GM19239 (cell line): Measurements from ENCODE around the gene TMTC3.
"Not testable (repeated sequence)": the region's sequence is repeated elsewhere in the genome, so short reads cannot be mapped to it uniquely, and the experiment has no call there.

Experiments used
- DNase-seq: peaks from one replicate; pipeline ENCODE4 v3.0.0; 2011; ENCODE audit warnings: low spot score; ENCODE audit not compliant: insufficient read length
- FAIRE-seq: peaks from 2 replicates; lab custom pipeline; 2011; peaks lifted over from hg19 to GRCh38; lab: Jason Lieb, UNC

TMTC3 gene

DNA sequence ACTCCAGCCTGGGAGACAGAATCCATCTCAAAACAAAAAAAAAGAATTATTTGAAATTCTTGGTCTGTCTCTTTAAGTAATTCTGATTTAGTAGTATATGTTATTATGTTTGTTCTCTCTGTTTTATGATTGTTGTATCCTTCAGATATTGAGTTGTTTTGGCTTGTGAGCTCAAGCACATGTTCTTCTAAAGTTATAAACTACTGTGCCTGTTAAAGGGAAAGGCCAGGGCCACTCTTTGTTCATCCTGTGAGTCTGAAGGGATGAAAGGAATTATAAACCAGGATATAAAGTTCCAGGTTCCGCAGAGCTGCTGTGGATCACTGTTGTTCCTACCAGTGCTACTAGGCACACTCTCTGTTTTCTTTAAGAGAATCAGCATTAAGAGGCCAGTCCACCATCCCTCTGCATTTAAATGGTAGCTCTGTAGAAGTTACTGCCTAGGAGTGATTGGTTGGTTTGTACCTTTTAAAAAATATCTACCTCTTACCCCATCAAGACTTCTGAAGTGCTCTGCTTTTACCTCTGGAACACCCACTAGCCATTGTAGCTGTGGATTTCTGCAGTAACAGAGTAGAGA is 14.1 kb downstream of the TMTC3 start:
- DNase-seq (no peak), FAIRE-seq (no peak)

DNA sequence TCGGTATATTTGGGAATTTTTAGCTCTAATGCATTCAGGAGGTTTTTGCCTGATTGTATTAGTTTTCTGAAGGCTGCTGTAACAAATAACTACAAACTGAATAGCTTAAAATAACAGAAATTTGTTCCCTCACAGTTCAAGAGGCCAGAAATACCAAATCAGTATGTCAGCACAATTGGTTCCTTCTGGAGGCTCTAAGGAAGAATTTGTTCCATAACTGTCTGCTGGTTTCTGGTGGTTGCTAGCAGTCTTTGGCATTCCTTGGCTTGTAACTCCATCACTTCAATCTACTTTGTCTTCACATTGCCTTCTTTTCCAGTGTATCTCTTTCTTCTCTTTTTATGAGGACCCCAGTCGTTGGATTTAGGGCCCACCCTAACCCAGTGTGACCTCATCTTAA is 21.3 kb downstream of the TMTC3 start:
- DNase-seq (no peak), FAIRE-seq (no peak)

DNA sequence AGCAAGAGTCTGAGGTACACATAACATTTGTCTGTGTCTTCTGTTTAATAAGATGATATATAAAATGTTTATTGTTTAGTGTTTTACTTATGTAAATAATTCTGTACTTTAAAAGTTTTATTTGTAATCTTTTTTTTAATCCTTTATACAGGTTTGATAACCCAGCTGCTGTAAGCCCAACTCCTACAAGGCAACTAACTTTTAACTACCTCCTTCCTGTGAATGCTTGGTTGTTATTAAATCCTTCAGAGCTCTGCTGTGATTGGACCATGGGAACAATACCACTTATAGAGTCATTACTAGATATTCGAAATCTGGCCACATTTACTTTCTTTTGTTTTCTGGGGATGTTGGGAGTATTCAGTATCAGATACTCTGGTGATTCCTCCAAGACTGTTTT is 24.1 kb downstream of the TMTC3 start:
- FAIRE-seq = no peak
- no peak for DNase-seq

DNA sequence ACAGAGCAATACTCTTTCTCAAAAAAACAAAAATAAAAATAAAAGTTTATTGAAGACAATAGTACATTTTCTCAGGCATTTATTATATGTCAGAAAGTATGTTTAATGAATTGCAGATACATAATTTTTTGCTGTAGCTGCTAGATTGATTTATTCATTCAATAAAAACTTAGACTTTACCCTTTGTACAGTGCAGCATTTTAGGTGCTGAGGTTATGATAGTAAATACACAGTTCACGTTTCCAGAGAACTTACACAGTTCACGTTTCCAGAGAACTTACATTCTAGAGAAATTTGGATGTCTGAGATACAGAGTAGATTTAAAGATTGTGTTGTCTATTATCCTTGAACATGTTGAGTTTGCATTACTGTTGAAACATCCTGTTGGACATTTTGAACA is 25.3 kb downstream of the TMTC3 start:
- no peak for DNase-seq
- FAIRE-seq = no peak

DNA sequence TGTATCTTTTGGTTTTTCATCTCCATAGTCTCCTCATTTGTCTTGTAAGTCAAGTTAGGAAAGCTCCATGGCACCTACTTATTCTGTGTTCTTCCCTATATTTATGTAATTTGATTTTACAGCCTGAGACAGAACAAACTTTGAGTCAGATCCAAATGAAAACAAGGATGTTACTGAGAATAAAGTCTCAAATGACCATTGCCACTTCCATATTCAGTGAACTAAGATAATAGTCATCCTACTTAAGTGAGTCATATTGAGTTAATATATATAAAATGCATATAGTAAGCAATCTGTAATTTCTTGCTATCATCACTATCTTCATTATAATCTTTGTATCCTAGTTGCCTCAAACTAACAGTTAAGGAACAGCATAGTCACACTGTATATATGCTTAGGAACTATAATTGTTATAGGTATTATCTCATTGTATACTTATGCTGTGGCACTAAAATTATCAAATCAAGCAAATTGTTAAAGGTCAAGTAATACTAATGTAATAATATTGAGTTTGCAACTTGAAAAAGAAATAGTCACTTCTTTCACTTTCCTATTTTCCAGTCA is 30.8 kb downstream of the TMTC3 start:
- FAIRE-seq (no peak), DNase-seq (no peak)

DNA sequence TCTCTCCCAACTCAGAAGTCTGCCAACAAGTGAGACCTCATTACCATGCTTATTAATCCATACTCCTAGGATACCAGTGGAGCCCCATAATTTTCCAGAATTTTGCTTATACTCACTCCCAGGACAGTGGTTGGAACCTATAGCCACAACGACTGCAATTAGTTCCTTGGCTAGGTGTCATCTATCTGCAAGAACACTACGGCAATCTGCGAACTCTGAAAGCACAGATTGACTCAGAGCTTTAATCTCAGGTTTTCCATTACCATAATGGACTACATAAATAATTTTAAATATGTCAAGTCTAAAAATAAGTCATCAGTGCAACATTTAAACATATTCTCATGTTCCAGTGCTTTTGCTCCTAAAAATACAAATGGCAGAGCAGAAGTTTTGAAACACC is 33.4 kb downstream of the TMTC3 start:
- FAIRE-seq (no peak), DNase-seq (no peak)

DNA sequence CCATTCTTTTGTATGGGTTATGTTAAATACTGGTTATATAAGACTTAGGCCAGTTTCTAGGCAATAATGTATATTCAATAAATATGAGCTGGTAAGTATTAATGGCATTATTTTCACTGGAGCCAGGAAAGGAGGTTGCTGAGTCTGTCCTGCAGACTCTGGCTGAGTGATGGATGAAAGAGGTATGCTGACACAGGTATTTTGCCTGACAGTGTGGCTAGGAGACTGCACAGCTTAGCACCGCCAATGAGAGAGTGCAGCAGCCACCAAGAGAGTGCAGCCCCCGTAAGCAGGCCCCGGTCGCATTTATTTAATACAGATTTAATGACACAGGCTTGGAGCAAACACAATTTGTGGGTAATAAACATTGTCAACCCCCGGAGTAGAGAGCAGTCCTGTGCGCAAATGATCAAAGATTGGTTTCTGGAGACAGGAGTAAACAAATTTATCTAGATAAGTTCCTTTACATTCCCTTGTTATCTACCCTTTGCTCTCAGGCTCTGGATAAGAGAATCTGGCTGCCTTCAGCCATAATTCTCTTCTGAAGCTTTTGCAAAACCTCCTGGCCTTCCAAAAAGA is 37.4 kb downstream of the TMTC3 start:
- FAIRE-seq (no peak), DNase-seq (no peak)

DNA sequence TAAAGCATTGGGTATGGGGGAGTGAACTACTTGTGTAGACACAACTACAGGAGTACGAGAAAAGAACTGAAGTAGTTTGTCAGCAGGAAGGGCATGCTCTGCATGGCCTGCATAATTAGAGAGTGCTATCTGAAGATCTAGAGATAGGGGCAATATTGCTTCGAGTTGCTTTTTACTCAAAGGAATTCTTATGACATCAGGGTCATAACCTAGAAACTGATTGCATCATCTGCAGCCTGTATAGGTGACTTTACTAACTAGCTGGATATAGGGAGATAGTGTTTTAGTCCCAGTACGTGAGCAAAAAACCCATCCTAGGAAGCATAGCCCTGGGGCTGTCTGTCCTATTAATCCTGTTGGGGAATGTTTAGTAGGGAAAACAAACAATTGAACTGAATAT is 39.8 kb downstream of the TMTC3 start:
- FAIRE-seq = no peak
- no peak for DNase-seq

DNA sequence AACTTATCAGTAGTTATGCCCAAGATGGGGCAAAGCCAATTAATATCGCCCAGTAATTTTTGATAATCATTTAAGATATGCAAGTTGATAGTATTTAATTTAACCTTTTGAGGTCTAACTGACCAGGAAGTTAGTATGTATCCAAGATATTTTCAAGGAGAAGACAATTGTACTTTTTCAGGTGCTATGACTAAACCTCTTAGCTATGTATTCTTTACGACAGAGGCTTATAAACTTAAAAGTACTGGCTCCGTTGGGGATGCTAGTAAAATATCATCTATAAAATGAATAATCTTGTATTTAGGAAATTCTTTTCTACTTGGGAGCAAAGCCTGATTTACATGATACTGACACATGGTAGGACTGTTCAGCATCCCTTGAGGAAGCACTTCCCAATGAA is 40.3 kb downstream of the TMTC3 start:
- DNase-seq (no peak), FAIRE-seq (no peak)

DNA sequence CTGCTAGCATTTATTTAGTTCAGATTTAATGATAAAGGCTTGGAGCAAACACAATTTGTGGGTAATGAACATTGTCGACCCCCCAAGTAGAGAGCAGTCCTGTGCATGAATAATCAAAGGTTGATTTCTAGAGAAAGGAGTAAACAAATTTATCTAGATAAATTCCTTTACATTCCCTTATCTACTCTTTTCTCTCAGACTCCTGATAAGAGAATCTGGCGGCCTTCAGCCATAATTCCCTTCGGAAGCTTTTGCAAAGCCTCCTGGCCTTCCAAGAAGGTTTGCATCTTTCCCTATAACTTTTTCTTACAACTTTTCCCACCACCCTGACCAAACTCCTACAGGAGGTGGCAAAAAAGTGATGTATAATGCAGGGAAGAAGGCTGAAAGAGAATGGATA is 42.1 kb downstream of the TMTC3 start:
- no peak for DNase-seq
- no peak for FAIRE-seq

DNA sequence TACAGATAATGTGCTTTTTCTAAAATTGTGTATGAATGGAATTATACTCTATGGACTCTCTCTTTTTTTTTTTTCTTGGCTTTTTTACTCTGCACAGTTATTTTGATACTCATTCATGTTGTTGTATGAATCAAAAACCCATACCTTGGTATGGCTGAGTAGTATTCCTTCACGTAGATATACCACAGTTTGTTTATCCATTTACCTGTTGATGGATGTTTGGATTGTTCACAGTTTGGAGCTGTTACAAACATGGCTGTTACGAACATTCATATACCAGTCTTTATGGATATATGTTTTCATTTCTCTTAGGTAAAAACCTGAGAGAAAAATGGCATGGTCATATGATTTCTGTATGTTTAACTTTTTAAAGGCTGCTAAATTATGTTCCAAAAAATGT is 43.2 kb downstream of the TMTC3 start:
- DNase-seq = no peak
- no peak for FAIRE-seq

DNA sequence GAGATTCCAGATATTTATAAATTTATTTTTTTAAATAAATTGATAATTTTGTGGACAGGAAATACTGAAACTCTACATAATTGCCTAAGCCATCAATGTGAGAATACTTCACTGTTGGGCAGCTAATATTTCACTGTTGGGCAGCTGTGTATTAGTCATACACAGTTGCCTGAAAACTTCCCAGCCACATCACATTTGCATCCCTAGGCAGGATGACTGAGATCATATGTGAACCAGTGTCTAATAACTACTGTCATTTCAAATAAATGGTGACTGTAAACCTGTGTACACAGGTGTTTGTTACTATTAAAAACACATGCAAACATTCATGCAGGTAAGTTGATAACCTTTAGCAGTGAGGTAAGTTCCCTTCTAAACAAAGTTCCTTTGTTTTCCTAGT is 43.9 kb downstream of the TMTC3 start:
- DNase-seq (no peak), FAIRE-seq (no peak)

DNA sequence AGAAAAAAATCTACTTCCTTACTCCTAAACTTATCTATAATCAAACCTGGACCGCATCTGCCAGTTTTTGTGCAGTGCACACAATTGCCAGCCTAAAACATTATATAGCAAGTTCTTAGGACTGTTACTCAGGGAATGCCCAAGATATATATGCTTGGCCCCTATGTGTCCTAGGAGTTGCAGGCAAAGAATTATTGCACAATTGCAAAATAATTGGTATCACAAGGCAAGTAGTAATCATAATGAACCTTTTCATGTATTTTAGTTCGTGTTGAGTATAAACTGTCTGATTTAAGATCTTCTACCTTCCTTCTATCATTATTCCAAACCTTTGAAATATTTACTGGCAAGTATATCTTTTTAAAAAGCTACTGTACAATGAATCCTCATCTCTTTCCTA is 45.5 kb downstream of the TMTC3 start:
- FAIRE-seq = no peak
- no peak for DNase-seq

DNA sequence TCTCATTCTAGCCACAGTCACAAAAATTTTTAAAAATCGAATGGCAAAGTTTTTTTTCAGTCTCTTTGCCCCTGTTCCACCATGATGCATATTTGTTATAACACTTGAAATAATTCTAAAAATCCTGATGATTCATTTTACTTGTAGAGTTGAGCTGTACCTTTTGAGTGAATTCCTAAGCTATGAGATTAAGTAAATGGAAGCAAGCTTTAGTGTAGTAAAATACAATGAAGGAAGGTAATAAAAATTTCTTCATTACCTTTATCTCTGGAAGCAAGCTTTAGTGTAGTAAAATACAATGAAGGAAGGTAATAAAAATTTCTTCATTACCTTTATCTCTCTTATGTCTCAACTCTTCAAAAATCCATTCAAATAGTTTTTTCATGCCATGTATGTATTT is 46.1 kb downstream of the TMTC3 start:
- DNase-seq = no peak
- FAIRE-seq = no peak

DNA sequence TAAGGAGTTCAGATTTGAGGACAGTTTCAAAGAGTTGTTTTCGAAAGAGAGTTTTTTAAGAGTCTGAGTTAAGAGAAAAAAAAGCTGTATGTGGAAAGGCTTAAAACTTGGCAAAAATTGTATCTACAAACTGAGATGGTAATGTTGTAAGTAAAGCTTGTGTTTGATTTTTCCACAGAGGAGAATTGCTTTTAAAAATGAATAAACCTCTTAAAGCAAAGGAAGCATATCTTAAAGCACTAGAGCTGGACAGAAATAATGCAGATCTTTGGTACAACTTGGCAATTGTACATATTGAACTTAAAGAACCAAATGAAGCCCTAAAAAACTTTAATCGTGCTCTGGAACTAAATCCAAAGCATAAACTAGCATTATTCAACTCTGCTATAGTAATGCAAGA is 50.3 kb downstream of the TMTC3 start:
- peak; percentile 49 for FAIRE-seq

DNA sequence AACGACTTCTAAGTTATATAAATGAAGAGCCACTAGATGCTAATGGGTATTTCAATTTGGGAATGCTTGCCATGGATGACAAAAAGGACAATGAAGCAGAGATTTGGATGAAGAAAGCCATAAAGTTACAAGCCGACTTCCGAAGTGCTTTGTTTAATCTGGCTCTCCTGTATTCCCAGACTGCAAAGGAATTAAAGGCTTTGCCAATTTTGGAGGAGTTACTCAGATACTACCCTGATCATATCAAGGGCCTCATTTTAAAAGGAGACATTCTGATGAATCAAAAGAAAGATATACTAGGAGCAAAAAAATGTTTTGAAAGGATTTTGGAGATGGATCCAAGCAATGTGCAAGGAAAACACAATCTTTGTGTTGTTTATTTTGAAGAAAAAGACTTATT is 52.8 kb downstream of the TMTC3 start:
- FAIRE-seq (no peak), DNase-seq (no peak)

More for the DNA sequence above, 50.3 kb downstream of the TMTC3 start:
- no peak for DNase-seq

DNA sequence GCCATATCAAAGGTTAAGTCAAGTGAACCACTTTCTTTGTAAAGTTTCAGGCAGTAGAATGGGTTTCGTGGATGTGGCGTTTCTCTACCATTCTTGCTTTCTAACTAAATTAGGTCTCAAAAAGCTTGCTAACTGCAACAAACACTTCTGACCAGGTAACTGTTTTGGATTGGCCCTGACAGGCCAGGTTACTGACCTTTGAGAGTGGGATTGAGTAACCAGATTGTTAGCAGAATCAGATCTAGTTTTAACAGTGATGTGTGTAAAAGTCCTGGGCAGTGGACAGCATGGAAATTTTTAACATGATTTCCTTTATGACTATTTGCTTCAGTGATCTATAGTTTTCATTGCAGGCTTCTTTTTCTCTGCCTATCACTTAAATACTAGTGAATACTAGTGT is 57.9 kb downstream of the TMTC3 start:
- no peak for FAIRE-seq

DNA sequence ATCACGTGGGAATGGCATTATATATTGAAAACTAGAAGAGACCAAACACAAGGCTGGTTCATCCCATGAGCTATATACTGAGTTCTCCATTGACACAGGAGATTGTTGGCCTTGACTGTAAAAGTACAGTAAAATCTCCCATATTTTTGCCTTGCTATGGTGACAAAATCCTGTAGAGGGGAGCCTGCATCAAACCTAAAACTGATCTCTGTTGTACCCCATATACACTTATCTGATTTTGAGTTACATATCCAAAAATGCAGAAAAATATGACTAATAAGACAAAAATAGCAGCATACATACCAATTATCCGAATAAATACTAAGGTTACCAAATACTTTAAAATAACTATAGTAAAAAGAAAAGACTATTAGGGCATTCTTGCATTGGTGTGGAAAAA is 60.4 kb downstream of the TMTC3 start:
- DNase-seq (no peak), FAIRE-seq (no peak)

More for the DNA sequence above, 57.9 kb downstream of the TMTC3 start:
- DNase-seq = no peak

DNA sequence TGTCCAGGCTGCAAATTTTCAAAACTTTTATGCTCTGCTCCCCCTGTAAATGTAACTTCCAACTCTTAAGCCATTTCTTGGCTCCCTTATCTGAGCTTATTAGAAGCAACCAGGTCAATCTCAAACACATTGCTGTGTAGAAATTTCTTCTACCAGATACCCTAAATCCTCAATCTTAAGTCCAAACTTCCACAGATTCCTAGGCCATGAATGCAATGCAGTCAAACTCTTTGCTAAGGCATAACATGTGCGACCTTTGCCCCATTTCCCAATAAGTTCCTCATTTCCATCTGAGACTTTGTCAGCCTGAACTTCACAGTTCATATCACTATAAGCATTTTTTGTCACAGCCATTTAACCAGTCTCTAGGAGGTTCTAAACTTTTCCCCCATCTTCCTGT is 64.5 kb downstream of the TMTC3 start:
- DNase-seq (no peak), FAIRE-seq (no peak)

DNA sequence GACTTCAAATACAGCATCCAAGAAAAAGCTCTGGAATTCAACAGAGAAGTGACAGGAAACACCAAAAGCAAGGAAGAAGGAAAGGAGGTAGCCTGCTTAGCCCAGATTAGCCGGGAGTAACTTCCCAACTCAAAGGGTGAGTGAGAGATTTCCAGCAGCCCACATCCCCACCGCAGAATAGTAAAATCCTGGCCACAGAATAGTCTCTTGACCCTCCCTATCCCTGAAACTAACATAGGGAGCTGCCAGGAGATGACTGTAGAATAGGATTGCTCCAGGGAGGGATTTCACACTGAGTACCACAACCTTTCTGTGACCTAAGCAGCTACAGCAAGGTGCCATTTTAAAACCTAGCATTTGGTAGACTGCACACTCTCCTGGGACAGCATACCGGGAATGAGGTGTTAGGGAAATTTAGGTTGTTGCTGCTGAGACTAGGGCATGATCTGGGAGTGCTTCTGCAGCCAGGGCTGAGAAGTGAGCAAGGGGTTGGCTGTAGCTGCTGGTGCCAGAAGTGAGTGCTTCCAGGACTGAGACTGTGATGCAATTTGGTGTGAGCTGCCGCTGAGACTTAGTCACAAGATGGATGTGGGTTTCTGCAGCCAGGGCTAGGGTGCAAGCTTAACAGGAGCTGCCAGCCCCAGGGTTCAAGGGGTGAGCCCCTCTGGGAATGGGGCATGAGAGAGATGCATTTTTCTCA is 66.0 kb downstream of the TMTC3 start:
- DNase-seq (no peak), FAIRE-seq (no peak)

DNA sequence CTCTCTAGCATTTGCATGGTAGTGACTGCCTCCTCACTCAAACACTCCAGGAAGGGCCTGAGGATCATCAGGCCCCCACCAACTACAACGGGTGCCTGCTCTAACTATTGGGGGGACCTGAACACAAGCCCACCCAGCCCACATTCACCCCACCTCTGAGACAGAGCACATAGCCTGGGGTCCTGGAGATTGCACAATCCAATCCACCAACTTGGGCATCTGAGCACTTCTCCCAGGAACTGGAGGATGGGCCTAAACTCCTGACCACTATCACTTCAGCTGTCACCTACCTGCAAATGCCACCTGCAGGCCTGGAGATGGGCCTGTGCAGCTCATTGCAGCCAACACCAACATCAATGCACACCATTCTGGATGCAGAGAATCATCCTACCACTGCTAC is 66.6 kb downstream of the TMTC3 start:
- FAIRE-seq = no peak
- DNase-seq = no peak

DNA sequence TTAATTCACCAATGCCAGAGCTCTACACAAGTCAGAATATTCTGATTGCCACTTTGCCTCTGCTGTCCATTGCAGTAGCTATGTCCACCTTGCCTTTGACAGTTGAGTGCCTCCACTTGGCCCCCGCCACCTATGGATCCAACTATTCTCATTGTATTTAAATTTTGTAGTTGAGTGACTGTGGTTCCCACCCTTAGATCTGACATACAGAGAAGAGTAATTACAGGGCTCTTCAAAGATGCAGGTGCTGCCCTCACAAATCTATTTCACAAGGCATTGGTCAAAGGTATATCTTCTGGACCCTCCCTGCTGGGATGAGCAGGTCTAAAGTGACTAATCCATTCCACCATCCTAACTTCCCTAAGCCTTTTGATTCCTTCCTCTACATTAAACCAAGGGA is 68.2 kb downstream of the TMTC3 start:
- DNase-seq, FAIRE-seq: not testable (repeated sequence)
